Activated effector memory CD4-positive, alpha-beta T cell treated with anti-CD3 and anti-CD28 coated beads, Interleukin-2, amount 50 U/mL, for 16 hours (primary cell): ENCODE data around the gene CHFR.
"Not testable (repeated sequence)": the region's sequence is repeated elsewhere in the genome, so short reads cannot be mapped to it uniquely, and the experiment has no call there.

Experiments used
- DNase-seq: peaks from one replicate; pipeline ENCODE4 v3.0.0-alpha.2; 2020

CHFR gene

GRCh38 chr12:132887513-132888351 lies at the start of gene CHFR:
TSS of gene CHFR (minus strand) at chr12:132887605. CDS start at chr12:132887328, 277 bp downstream.
- peak; percentile 98 for DNase-seq

- DNase-seq: not testable (repeated sequence)
Observed at GRCh38 chr12:132936921-132937320, 49.5 kb upstream of the CHFR start.

GRCh38 chr12:132936163-132936562 lies 48.8 kb upstream of the CHFR start:
- DNase-seq: no peak

- no peak for DNase-seq
Observed at GRCh38 chr12:132926415-132926833, 39.0 kb upstream of the CHFR start.

- DNase-seq: no peak
Observed at GRCh38 chr12:132925597-132926414, 38.4 kb upstream of the CHFR start.

- no peak for DNase-seq
Observed at GRCh38 chr12:132924356-132924755, 37.0 kb upstream of the CHFR start.

- no peak for DNase-seq
Observed at GRCh38 chr12:132923356-132923909, 36.0 kb upstream of the CHFR start.

GRCh38 chr12:132922676-132923075 lies 35.3 kb upstream of the CHFR start:
- DNase-seq: no peak

GRCh38 chr12:132921685-132922084 lies 34.3 kb upstream of the CHFR start:
- DNase-seq: no peak

GRCh38 chr12:132918680-132919079 lies 31.3 kb upstream of the CHFR start:
- DNase-seq: no peak

- no peak for DNase-seq
Observed at GRCh38 chr12:132909030-132909368, 21.6 kb upstream of the CHFR start.

- peak; percentile 98 for DNase-seq
Observed at GRCh38 chr12:132908145-132909029, 21.0 kb upstream of the CHFR start.

- not testable (repeated sequence) for DNase-seq
Observed at GRCh38 chr12:132907789-132908144, 20.4 kb upstream of the CHFR start.

- DNase-seq: no peak
Observed at GRCh38 chr12:132907216-132907615, 19.8 kb upstream of the CHFR start.

GRCh38 chr12:132904718-132905328 lies 17.4 kb upstream of the CHFR start:
- DNase-seq: peak; percentile 96

GRCh38 chr12:132899033-132899432 lies 11.6 kb upstream of the CHFR start:
- DNase-seq: no peak

- DNase-seq: no peak
Observed at GRCh38 chr12:132888852-132889251, 1.4 kb upstream of the CHFR start.

GRCh38 chr12:132886529-132887477 lies 602 bp downstream of the CHFR start:
- no peak for DNase-seq

- no peak for DNase-seq
Observed at GRCh38 chr12:132881818-132882217, 5.6 kb downstream of the CHFR start.

GRCh38 chr12:132874620-132875019 lies 12.8 kb downstream of the CHFR start:
- DNase-seq: not testable (repeated sequence)

GRCh38 chr12:132874175-132874574 lies 13.2 kb downstream of the CHFR start:
- DNase-seq: no peak
